K562 (cell line): Measurements from ENCODE around the gene GNS. TPM values are rescaled to one million over a fixed set of nuclear protein-coding genes. Genes with fewer than 3 reads are reported as not detected.
A peak's percentile ranks its signal among the peaks of the same experiment; 100 is the strongest.

ENCODE experiments used
- ARHGAP35 ChIP-seq: fragments of 450-650 bp; IDR thresholded peaks from 2 replicates; pipeline ENCODE4 v1.6.1; 2018; ENCODE audit not compliant: partially characterized antibody
- ARID1B ChIP-seq: fragments of 450-650 bp; IDR thresholded peaks from 2 replicates; pipeline ENCODE4 v1.6.1; 2016; ENCODE audit warnings: antibody characterized with exemption, mild to moderate bottlenecking, inconsistent platforms
- CGGBP1 ChIP-seq: fragments of 250-450 bp; sonication (Bioruptor Pico); IDR thresholded peaks from 2 replicates; pipeline ENCODE4 v1.9.0; 2021; ENCODE audit warnings: mild to moderate bottlenecking
- CTCFL ChIP-seq: IDR thresholded peaks from 2 replicates; pipeline ENCODE4 v1.6.1; 2011; ENCODE audit warnings: borderline replicate concordance, low read depth, mild to moderate bottlenecking, moderate library complexity, low read length; ENCODE audit not compliant: insufficient read depth, poor library complexity, severe bottlenecking
- DPF2 ChIP-seq: fragments of 450-650 bp; IDR thresholded peaks from 2 replicates; pipeline ENCODE4 v1.6.1; 2016
- FOXA3 ChIP-seq, 2 experiments: fragments of 450-650 bp in 1 of 2; sonication (generic) in 1 of 2; formaldehyde crosslinking; IDR thresholded peaks in 1 of 2; conservative IDR thresholded peaks in 1 of 2; 2 replicates each; pipeline versions ENCODE4 v1.4.0 to v1.8.0; 2020 to 2022; ENCODE audit warnings: mild to moderate bottlenecking in 2 of 2, missing genetic modification reagents in 1 of 2
- FOXK2 ChIP-seq, 2 experiments: fragments of 450-650 bp; IDR thresholded peaks in 1 of 2; conservative IDR thresholded peaks in 1 of 2; 2 replicates each; pipeline ENCODE4 v1.6.1; 2016; ENCODE audit warnings: low read depth in 2 of 2, mild to moderate bottlenecking in 1 of 2
- FOXM1 ChIP-seq, 2 experiments: fragments of 450-650 bp in 1 of 2; sonication (generic) in 1 of 2; formaldehyde crosslinking in 1 of 2; IDR thresholded peaks; 2 replicates each; pipeline versions ENCODE4 v1.6.1 to v1.9.0; 2017 to 2022; ENCODE audit warnings: low read depth in 2 of 2, mild to moderate bottlenecking in 2 of 2, missing genetic modification reagents in 1 of 2, moderate library complexity in 1 of 2
- GTF2E2 ChIP-seq: fragments of 200-800 bp; sonication (Bioruptor generic); IDR thresholded peaks from 2 replicates; pipeline ENCODE4 v1.6.1; 2016; ENCODE audit warnings: missing genetic modification characterization, missing compliant biosample characterization
- HMBOX1 ChIP-seq: sonication (generic); IDR thresholded peaks from 2 replicates; pipeline ENCODE4 v1.6.1; 2016
- HMG20B ChIP-seq: fragments of 250-450 bp; sonication (Bioruptor Pico); IDR thresholded peaks from 2 replicates; pipeline ENCODE4 v1.5.0; 2021; ENCODE audit warnings: mild to moderate bottlenecking
- ILK ChIP-seq: fragments of 450-650 bp; IDR thresholded peaks from 2 replicates; pipeline ENCODE4 v1.6.1; 2016; ENCODE audit warnings: missing genetic modification characterization, low read depth, mild to moderate bottlenecking, missing compliant biosample characterization, moderate library complexity, borderline replicate concordance
- MTA1 ChIP-seq: fragments of 450-650 bp; IDR thresholded peaks from 2 replicates; pipeline ENCODE4 v1.6.1; 2017; ENCODE audit warnings: borderline replicate concordance
- NFE2 ChIP-seq: IDR thresholded peaks from 2 replicates; pipeline ENCODE4 v1.6.1; 2014; ENCODE audit warnings: antibody characterized with exemption, low read depth
- PHF8 ChIP-seq: fragments of 200-600 bp; sonication (generic); IDR thresholded peaks from 2 replicates; pipeline ENCODE4 v1.6.1; 2012; ENCODE audit warnings: mixed run types, mild to moderate bottlenecking, inconsistent platforms, low read length, moderate library complexity, borderline replicate concordance
- RFX5 ChIP-seq: IDR thresholded peaks from 2 replicates; pipeline ENCODE4 v1.6.1; 2011; ENCODE audit warnings: low read depth, mild to moderate bottlenecking, improper control_type of control experiment, low read length
- SMC3 ChIP-seq: conservative IDR thresholded peaks from 2 replicates; pipeline ENCODE4 v1.6.1; 2011; ENCODE audit warnings: low read depth, low read length, improper control_type of control experiment; ENCODE audit not compliant: insufficient read depth
- TARDBP ChIP-seq: fragments of 450-650 bp; IDR thresholded peaks from 2 replicates; pipeline ENCODE4 v1.6.1; 2016
- ZNF133 ChIP-seq: fragments of 250-450 bp; sonication (Bioruptor Pico); IDR thresholded peaks from 2 replicates; pipeline ENCODE4 v1.4.0; 2020; ENCODE audit warnings: mild to moderate bottlenecking
- ZNF280A ChIP-seq: fragments of 450-650 bp; IDR thresholded peaks from 2 replicates; pipeline ENCODE4 v1.6.1; 2018; ENCODE audit warnings: mild to moderate bottlenecking, low read depth; ENCODE audit not compliant: partially characterized antibody
- ZNF830 ChIP-seq: fragments of 250-450 bp; sonication (Bioruptor Pico); IDR thresholded peaks from 2 replicates; pipeline ENCODE4 v1.5.0; 2021; ENCODE audit warnings: mild to moderate bottlenecking
- polyA plus RNA-seq, 8 experiments: library from polyadenylated mRNA; depleted of rRNA in 4 of 8; stranded (reverse) in 5 of 8; unstranded in 3 of 8; fragments of >200 nt; fragmentation: Nextera tagmentation in 2 of 8; fragmentation: Illumina TruSeq in 1 of 8; extraction: Ambion mirVana in 2 of 8; extraction: Trizol in 1 of 8; gene quantifications; 2 replicates each; pipeline versions ENCODE4 v1.2.1 to v1.2.3, GENCODE V29; 2011 to 2014; ENCODE audit warnings: inconsistent platforms in 1 of 8, missing spikeins in 1 of 8
- total RNA-seq, 7 experiments: library from RNA; depleted of rRNA in 6 of 7; stranded (reverse); fragments of >200 nt in 6 of 7; fragmentation: Illumina TruSeq in 2 of 7; extraction: Trizol in 2 of 7; gene quantifications; 2 replicates each; pipeline versions ENCODE4 v1.2.1 to v1.2.3, GENCODE V29; 2011 to 2021; ENCODE audit warnings: low replicate concordance in 1 of 7

GNS gene
- total and polyA plus RNA-seq, 9 of the 15 experiments (the other 6 are each of a cell fraction or from before 2014, with no cell fraction given), result 4.6 to 30.3 (median 18.9) TPM

GRCh38 chr12:64796205-64796845, 37.1 kb upstream of the GNS start (continued):
- TF ChIP-seq CTCFL, result peak; percentile 56
- TF ChIP-seq ARHGAP35, result no peak
- TF ChIP-seq ARID1B, result 0 out of 2 replicates have a peak, but pooled peaks have one; percentile 11
- no peak for TF ChIP-seq ZNF133 (CRISPR knock-in tag)
- peak; percentile 57 for TF ChIP-seq DPF2
- peak; percentile 67; the same call in 1 of the 2 replicates for TF ChIP-seq HMBOX1
- peak; percentile 96 for TF ChIP-seq NFE2
- peak; percentile 30; the same call in 1 of the 2 replicates for TF ChIP-seq SMC3
- no peak for TF ChIP-seq GTF2E2 (tag)
- no peak for TF ChIP-seq HMG20B (CRISPR knock-in tag)
- TF ChIP-seq ZNF280A, result no peak
- no peak for TF ChIP-seq PHF8
- TF ChIP-seq ILK, result no peak
- TF ChIP-seq CGGBP1, result no peak
- TF ChIP-seq FOXK2 (conservative IDR thresholded peaks at IDR 0.05 in 1 of 2, IDR thresholded peaks at IDR 0.05 in 1 of 2; ENCODE audit: low read depth in 2 of 2), result peak; percentile 80 to 82
- TF ChIP-seq TARDBP, result no peak
- no peak for TF ChIP-seq MTA1
- no peak for TF ChIP-seq ZNF830 (CRISPR knock-in tag)
- TF ChIP-seq FOXM1 (IDR thresholded peaks at IDR 0.05; ENCODE audit: low read depth), result 0 out of 2 replicates have a peak, but pooled peaks have one; percentile 35
- TF ChIP-seq FOXM1 (CRISPR knock-in tag; IDR thresholded peaks at IDR 0.05; ENCODE audit: low read depth), result no peak
- no peak for TF ChIP-seq RFX5
- peak in 1 of 2 experiments; percentile 68; a peak in 2 of 4 replicates for TF ChIP-seq FOXA3 (CRISPR knock-in tag; conservative IDR thresholded peaks at IDR 0.05 in 1 of 2, IDR thresholded peaks at IDR 0.05 in 1 of 2)
